Lung (tissue), 12 donors: ENCODE data around the gene UNC80. TPM values are rescaled to one million over a fixed set of nuclear protein-coding genes. Genes with fewer than 3 reads are reported as not detected.

Source experiments
- ATAC-seq: fragments of 200-7000 bp; cut with Tn5 transposase; one replicate; pipeline ENCODE4 v1.9.1; 2020; ENCODE audit warnings: moderate number of reproducible peaks; ENCODE audit not compliant: insufficient read depth, low FRiP score
- DNase-seq, 3 donors: peaks; one replicate each; pipeline ENCODE4 v3.0.0-alpha.2; 2013 to 2017
- H3K27ac ChIP-seq, 2 donors: one replicate each; pipeline ENCODE4 v1.5.1; 2013; ENCODE audit warnings: mild to moderate bottlenecking in 2 of 2, moderate library complexity in 2 of 2, control low read depth in 1 of 2, inconsistent platforms in 1 of 2, low read depth in 1 of 2, low read length in 1 of 2
- H3K27me3 ChIP-seq, 3 donors: one replicate each; pipeline ENCODE4 v1.5.1; 2013; ENCODE audit warnings: low read length in 2 of 3; ENCODE audit not compliant: control insufficient read depth in 3 of 3, insufficient read depth in 3 of 3
- H3K36me3 ChIP-seq, 4 donors: one replicate each; pipeline ENCODE4 v1.5.1; 2013; ENCODE audit warnings: low read length in 4 of 4, mild to moderate bottlenecking in 1 of 4, moderate library complexity in 1 of 4; ENCODE audit not compliant: control insufficient read depth in 4 of 4, insufficient read depth in 4 of 4
- H3K4me1 ChIP-seq, 5 donors: one replicate each; pipeline ENCODE4 v1.5.1; 2013; ENCODE audit warnings: low read length in 5 of 5, mild to moderate bottlenecking in 2 of 5, moderate library complexity in 1 of 5; ENCODE audit not compliant: control insufficient read depth in 5 of 5, insufficient read depth in 5 of 5
- H3K4me3 ChIP-seq: one replicate; pipeline ENCODE4 v1.5.1; 2013; ENCODE audit warnings: mild to moderate bottlenecking, control low read depth, moderate library complexity
- H3K9ac ChIP-seq, 2 donors: one replicate each; pipeline ENCODE4 v1.5.1; 2013; ENCODE audit warnings: low read length in 2 of 2, control low read depth in 1 of 2; ENCODE audit not compliant: insufficient read depth in 1 of 2
- H3K9me3 ChIP-seq, 4 donors: one replicate each; pipeline ENCODE4 v1.5.1; 2013; ENCODE audit warnings: low read length in 3 of 4, mild to moderate bottlenecking in 1 of 4, moderate library complexity in 1 of 4; ENCODE audit not compliant: control insufficient read depth in 4 of 4, insufficient read depth in 3 of 4
- CTCF ChIP-seq: IDR thresholded peaks from 2 replicates; pipeline ENCODE4 v1.5.1; 2012; ENCODE audit warnings: mild to moderate bottlenecking; ENCODE audit errors: control extremely low read depth, extremely low read depth
- WGBS, 2 donors: extraction: QIAGEN DNeasy Blood & Tissue Kit; methylation state at CpG; one replicate each; pipeline ENCODE4 v1.1.7; 2013; 5-methylcytosine and 5-hydroxymethylcytosine counted together
- polyA plus RNA-seq, 2 donors: library from polyadenylated mRNA; stranded (reverse); fragments of 200-250 nt; gene quantifications; one replicate each; pipeline ENCODE4 v1.2.1, GENCODE V29; 2013
- total RNA-seq, 2 donors: library from RNA; depleted of rRNA in 1 of 2; stranded (reverse); fragments of >200 nt in 1 of 2; gene quantifications; one replicate each; pipeline ENCODE4 v1.2.1, GENCODE V29; 2014 to 2021
- donor health status: control.
- donor health status: control.
- donor health status: Bipolar disorder and iron deficiency.
- donor health status: healthy.
- donor health status: DM: yes; HTN: yes; CAD: no.

The UNC80 gene
- total and polyA plus RNA-seq, 4 donors, result under 0.01 to 2.2 (median 0.03) TPM

- H3K4me3 ChIP-seq, result no peak overlapping the region
- DNase-seq, result no peak
- peaks cover 0 to 3% (median 0%) of the 10 kb centered on the region in 4 donors for H3K9me3 ChIP-seq
- H3K36me3 ChIP-seq, result no peaks in the 10 kb centered on the region
- no peaks in the 10 kb centered on the region for H3K27me3 ChIP-seq
- no peak overlapping the region for H3K9ac ChIP-seq
- 40 to 61% methylated on average over 2 of the region's 2 CpGs for WGBS, 2 donors
- TF ChIP-seq CTCF, result no peak
- no peak for ATAC-seq
- H3K27ac ChIP-seq, result no peak overlapping the region
- H3K4me1 ChIP-seq, result no peaks in the 10 kb centered on the region
These were observed 98.4 kb downstream of the UNC80 start for GRCh38 chr2:209870067-209870466.

- Histone ChIP-seq H3K9ac (no peak overlapping the region), H3K27ac (no peak overlapping the region), H3K27me3 (no peaks in the 10 kb centered on the region), H3K4me3 (no peak overlapping the region), H3K4me1 (peaks cover 0 to 7% (median 0%) of the 10 kb centered on the region in 5 donors), H3K36me3 (no peaks in the 10 kb centered on the region), H3K9me3 (peaks cover 0 to 3% (median 0%) of the 10 kb centered on the region in 4 donors)
- DNase-seq (peak; percentile 22 to 61 (median 42)), ATAC-seq (no peak)
- WGBS, 2 donors, result 51 to 68% methylated on average over 9 of the region's 9 CpGs
- TF ChIP-seq CTCF, result no peak
These were observed 101.0 kb downstream of the UNC80 start for GRCh38 chr2:209872675-209873074.

GRCh38 chr2:209875270-209875669 is 103.6 kb downstream of the UNC80 start:
- no peaks in the 10 kb centered on the region for H3K27me3 ChIP-seq
- H3K36me3 ChIP-seq, result no peaks in the 10 kb centered on the region
- TF ChIP-seq CTCF, result no peak
- H3K27ac ChIP-seq, result no peak overlapping the region
- no peak for DNase-seq
- peaks cover 0 to 7% (median 0%) of the 10 kb centered on the region in 5 donors for H3K4me1 ChIP-seq
- H3K9me3 ChIP-seq, result no peaks in the 10 kb centered on the region
- H3K9ac ChIP-seq, result no peak overlapping the region
- 78 to 81% methylated on average over 1 of the region's 1 CpG for WGBS, 2 donors
- no peak overlapping the region for H3K4me3 ChIP-seq
- ATAC-seq, result no peak

GRCh38 chr2:209876211-209876610 is 104.6 kb downstream of the UNC80 start:
- no peak for TF ChIP-seq CTCF
- no peak overlapping the region for H3K9ac ChIP-seq
- H3K4me1 ChIP-seq, result peaks cover 0 to 7% (median 0%) of the 10 kb centered on the region in 5 donors
- no peak overlapping the region for H3K27ac ChIP-seq
- no peaks in the 10 kb centered on the region for H3K36me3 ChIP-seq
- ATAC-seq, result no peak
- no peak for DNase-seq
- 31 to 59% methylated on average over 1 of the region's 1 CpG for WGBS, 2 donors
- no peak overlapping the region for H3K4me3 ChIP-seq
- H3K27me3 ChIP-seq, result no peaks in the 10 kb centered on the region
- no peaks in the 10 kb centered on the region for H3K9me3 ChIP-seq
